ENCODE data around the gene ZFX.

ZFX gene

DNA sequence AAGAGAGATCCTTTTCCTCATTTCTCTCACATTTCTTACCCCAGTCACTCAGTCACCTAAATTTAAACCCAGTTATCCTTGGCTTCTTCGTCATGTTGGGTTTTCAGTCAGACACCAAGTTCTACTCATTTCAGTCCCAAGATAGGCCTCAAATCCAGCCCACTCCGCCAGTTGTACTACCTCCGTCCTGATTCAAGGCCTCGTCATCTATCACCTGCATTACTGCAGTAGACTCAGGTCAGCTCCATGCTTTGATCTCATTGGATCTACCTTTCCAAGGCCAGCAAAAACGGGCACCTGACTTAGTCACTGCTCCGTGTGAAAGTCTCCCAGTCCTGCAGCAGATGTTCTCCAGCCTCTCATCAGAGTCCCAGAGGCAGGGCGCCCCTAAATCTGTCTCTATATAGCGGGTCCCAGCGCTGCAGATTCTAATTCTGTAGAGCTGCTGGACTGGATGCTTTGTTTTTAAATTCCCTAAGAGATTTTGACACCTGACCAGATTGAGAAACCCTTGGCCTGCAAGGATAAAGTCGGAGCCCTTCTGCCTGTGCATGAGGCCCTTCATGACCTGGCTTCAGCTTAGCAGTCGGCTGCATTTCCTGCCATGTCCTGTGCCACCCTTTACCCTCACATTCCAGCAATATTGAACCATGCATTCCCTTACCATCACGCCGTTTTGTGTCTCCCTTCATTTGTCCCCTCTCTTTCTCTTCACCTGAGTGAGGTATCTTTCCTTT is 53.7 kb downstream of the ZFX start:
- DNase-seq = no peak

- no peak for DNase-seq
Observed at GRCh38 chrX:24204331-24204730, 54.8 kb downstream of the ZFX start.

DNA sequence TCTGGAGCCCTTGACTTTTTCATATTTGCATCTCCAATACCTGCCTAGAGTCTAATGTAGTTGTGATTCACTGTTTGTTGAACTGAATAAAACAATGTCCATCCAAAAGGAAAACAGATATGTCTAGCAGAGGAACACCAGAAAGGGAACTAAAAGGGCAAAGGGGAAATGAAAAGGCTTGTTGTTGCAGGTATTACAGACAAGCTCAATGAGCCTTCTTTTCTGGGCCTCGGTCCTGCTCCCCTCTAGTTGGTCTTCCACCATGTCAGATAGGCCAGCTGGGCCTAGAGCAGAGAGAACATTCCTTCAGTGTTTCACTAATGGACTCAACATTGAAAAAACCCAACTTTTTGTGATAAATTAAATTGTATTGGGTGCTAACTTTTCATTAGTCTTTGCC is 55.4 kb downstream of the ZFX start:
- DNase-seq = no peak

DNA sequence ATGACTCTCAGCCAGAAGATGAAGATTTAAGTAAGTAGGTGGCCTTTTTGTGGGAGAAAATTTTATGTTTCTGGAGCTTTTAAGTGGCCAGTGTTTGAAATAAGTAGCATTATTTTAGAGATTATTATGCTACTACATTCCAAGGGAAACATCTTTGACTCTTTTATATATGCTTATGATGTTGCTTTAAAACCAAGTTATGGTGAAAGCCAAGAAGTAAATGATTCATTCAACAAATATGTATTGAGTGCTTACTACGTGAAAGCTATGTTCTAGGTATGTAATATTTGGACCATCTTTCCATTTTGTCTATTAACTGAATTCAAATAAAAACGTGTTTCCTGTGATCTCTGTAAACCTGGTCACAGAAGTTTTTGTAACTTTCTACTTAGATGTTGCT is 58.3 kb downstream of the ZFX start:
- DNase-seq = no peak

DNA sequence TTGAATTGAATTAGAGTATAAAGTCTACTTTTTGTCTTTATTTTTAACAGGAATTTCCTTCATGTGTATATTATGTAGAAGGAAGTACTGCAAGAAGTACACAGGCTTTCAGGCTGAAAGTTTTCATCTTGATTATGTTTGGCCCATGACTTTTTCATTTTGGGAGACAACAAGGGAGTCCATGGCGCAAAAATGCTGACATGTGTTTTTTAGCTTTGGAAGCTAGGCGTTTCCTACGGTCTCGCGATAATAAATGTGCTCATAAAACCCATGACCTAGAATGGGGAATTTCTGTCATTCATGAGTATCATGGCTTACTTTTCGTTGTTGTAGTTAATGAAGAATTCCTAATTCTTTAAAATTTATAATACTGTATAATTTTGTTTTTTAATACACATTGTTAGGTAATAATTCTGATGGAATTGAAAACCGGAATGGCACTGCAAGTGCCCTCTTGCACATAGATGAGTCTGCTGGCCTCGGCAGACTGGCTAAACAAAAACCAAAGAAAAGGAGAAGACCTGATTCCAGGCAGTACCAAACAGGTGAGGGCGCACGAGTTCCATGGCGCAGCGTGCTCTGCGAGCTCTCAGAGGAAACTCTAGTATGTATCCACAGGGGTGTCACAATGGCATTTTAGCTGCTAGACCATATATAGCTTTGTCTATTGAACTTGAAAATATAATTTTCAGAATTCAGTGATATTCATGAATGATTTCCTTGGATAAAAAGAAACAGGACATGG is 59.1 kb downstream of the ZFX start:
- no peak for DNase-seq

GRCh38 chrX:24210190-24210589 is 60.7 kb downstream of the ZFX start:
- DNase-seq = no peak

DNA sequence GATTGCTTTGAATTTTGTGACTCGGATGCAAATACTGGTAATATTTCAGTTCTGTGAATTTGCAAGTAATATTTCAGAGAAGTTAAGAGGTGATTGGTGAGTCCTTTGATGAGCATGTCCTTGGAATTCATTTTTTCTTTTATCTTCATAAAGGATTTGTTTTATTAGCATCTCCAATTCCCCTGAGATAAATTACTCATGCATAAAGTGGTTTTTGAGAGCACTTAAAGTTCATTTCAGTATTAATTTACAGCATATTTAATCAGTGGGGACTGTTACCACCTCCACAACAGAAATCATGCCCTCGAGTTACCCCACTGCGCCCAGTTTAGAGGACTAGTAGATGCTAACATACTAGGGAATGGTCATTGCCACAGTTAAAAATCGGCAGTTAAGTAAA is 65.0 kb downstream of the ZFX start:
- no peak for DNase-seq

DNA sequence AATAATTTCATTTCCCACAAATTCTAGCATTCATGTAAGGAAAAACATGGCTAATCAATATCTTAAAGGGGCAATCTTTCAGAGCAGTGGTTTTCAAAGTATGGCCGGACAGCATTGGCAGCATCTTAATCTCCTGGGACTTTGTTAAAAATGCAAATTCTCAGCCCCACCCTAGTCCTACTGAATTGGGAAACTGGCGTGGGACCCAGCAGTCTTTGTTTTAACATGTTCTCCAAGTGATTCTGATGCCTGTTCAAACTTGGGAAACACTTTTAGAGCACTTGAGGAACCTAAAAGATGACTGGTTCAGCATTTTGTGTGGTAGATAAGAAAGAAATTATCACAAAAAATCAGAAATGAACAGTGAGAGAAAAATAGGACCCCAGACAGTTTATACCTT is 65.7 kb downstream of the ZFX start:
- DNase-seq = no peak

- DNase-seq = no peak
Observed at GRCh38 chrX:24216037-24216436, 66.5 kb downstream of the ZFX start.

DNA sequence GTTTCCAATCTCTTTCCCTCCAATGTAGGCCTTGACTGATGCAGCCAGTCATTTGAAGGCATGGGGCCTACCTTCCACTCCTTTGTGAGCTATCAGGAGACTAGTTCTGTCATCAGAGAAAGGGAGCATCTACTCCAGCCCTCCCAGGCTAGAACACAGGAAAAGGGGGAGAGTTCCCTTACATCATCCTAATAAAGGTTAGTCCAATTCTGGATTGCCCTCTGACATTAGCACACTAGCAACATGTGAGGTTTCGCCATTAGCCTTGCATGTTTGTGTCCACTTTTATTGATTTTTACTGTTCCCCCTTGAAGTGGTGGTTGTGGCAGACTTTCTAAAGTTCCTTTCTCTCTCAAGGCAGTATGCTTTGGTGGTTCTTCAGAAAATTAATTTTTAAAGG is 67.3 kb downstream of the ZFX start:
- DNase-seq = no peak

- DNase-seq = no peak
Observed at GRCh38 chrX:24219320-24219719, 69.8 kb downstream of the ZFX start.

- DNase-seq = no peak
Observed at GRCh38 chrX:24221872-24222271, 72.3 kb downstream of the ZFX start.

- no peak for DNase-seq
Observed at GRCh38 chrX:24225265-24225664, 75.7 kb downstream of the ZFX start.

GRCh38 chrX:24226176-24226575 is 76.6 kb downstream of the ZFX start:
- no peak for DNase-seq

DNA sequence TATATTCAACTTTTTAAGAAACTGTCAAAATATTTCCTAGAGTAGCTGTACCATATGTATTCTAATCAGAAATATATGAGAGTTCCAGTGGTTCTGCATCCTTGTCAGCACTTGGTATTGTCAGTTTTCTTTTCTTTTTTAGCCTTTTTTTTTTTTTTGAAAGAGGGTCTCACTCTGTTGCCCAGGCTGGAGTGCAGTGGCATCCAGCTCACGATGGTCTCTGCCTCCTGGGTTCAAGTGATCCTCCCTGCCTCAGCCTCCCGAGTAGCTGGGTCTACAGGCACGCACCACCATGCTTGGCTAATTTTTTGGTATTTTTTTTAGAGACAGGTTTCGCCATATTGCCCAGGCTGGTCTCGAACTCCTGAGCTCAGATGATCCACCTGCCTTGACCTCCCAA is 79.1 kb downstream of the ZFX start:
- no peak for DNase-seq

DNA sequence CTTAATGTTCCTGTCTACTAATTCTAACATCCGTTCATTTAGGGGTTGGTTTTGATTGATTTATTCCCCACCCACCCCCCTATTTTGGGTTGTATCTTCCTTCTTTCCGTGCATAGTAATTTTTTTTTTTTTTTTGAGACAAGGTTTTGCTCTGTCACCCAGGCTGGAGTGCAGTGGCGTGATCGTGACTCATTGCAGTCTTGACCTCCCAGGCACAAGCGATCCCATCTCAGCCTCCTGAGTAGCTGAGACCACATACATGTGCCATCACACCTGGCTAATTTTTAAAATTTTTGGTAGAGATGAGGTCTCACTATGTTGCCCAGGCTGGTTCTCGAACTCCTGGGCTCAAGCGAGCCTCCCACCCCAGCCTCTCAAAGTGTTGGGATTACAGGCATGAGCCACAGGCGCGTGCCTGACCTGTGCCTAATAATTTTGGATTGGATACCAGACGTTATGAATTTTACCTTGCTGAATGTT is 79.9 kb downstream of the ZFX start:
- no peak for DNase-seq

DNA sequence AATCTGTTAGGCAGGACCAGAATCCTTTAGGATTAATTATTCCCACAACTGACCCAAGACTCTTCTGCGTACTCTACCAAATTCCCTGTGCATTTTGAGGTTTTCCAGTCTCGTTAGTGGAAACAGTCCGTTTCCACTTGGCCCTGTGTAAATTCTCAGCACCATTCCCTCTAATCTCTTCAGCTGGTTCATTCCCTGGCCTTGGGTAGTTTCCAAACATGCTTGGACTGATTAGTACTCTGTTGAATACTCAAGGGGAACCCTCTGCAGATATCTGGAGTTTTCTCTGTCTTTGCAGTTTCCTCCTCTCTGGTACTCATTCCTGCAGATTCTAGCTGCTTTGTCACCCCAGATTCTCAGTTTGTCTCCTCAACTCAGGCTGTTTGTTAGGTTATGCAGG is 80.4 kb downstream of the ZFX start:
- no peak for DNase-seq

- no peak for DNase-seq
Observed at GRCh38 chrX:24231131-24231540, 81.6 kb downstream of the ZFX start.

GRCh38 chrX:24231641-24232179 is 82.2 kb downstream of the ZFX start:
- no peak for DNase-seq

GRCh38 chrX:24232796-24233195 is 83.3 kb downstream of the ZFX start:
- DNase-seq = no peak

GRCh38 chrX:24235084-24235710 is 85.7 kb downstream of the ZFX start:
- DNase-seq = no peak

- no peak for DNase-seq
Observed at GRCh38 chrX:24241822-24242648, 92.5 kb downstream of the ZFX start.

GRCh38 chrX:24242649-24243175 is 93.2 kb downstream of the ZFX start:
- no peak for DNase-seq
